IMR-90 (cell line): ENCODE measurements around the gene UCK2. TPM values are rescaled to one million over a fixed set of nuclear protein-coding genes. Genes with fewer than 3 reads are reported as not detected.

Experiments
- ATAC-seq: fragments of 200-7000 bp; cut with Tn5 transposase; 2 replicates; pipeline ENCODE4 v1.9.1; 2020; ENCODE audit warnings: low read depth, mild to moderate bottlenecking, moderate library complexity
- BruUV-seq: library from RNA; stranded (reverse); fragments of 400-500 nt; replicated peaks from 2 replicates; lab custom pipeline; 2021; lab: Mats Ljungman, UMichigan
- CTCF ChIA-PET: fragments of 300-600 bp; formaldehyde crosslinking; extraction: SDS; loops from one replicate; lab custom pipeline; 2021; ENCODE audit warnings: antibody characterized with exemption; lab: Yijun Ruan, JAX
- POLR2A ChIA-PET: fragments of 300-600 bp; sonication (Branson Sonifier 250); formaldehyde crosslinking; loops from one replicate; lab custom pipeline; 2022; ENCODE audit warnings: antibody characterized with exemption; ENCODE audit not compliant: unreplicated experiment; lab: Charles Lee
- DNase-seq: peaks from one replicate; pipeline ENCODE4 v3.0.0; 2013
- H2AFZ ChIP-seq: replicated peaks from 2 replicates; pipeline ENCODE3; 2013; ENCODE audit warnings: low read length, mild to moderate bottlenecking; ENCODE audit not compliant: poor library complexity
- H2AK5ac ChIP-seq: 2 replicates; pipeline ENCODE4 v1.6.1; 2013; ENCODE audit warnings: low read depth, low read length, inconsistent platforms
- H2AK9ac ChIP-seq: replicated peaks from 2 replicates; pipeline ENCODE3; 2013; ENCODE audit warnings: mild to moderate bottlenecking, low read depth, low read length, moderate library complexity; ENCODE audit not compliant: poor library complexity
- H2BK120ac ChIP-seq: 2 replicates; pipeline ENCODE4 v1.6.1; 2013; ENCODE audit warnings: low read depth, low read length, inconsistent platforms
- H2BK15ac ChIP-seq: 3 replicates; pipeline ENCODE4 v1.6.1; 2013; ENCODE audit warnings: low read depth, low read length, inconsistent platforms
- H2BK20ac ChIP-seq: 2 replicates; pipeline ENCODE4 v1.6.1; 2013; ENCODE audit warnings: low read depth, mild to moderate bottlenecking, inconsistent platforms, low read length, moderate library complexity
- H2BK5ac ChIP-seq: 2 replicates; pipeline ENCODE4 v1.6.1; 2013; ENCODE audit warnings: mild to moderate bottlenecking, low read depth, low read length, inconsistent platforms; ENCODE audit not compliant: poor library complexity, severe bottlenecking
- H3K14ac ChIP-seq: replicated peaks from 2 replicates; pipeline ENCODE4 v1.6.1; 2013; ENCODE audit warnings: low read depth, low read length, inconsistent platforms
- H3K18ac ChIP-seq: 2 replicates; pipeline ENCODE4 v1.6.1; 2013; ENCODE audit warnings: low read depth, low read length, control low read depth
- H3K23ac ChIP-seq: 2 replicates; pipeline ENCODE4 v1.6.1; 2013; ENCODE audit warnings: low read depth, low read length, inconsistent platforms
- H3K27ac ChIP-seq: 2 replicates; pipeline ENCODE4 v1.5.1; 2013; ENCODE audit warnings: mild to moderate bottlenecking, control low read depth, low read length; ENCODE audit not compliant: insufficient read depth
- H3K27me3 ChIP-seq: 2 replicates; pipeline ENCODE4 v1.6.1; 2013; ENCODE audit warnings: low read length; ENCODE audit not compliant: control insufficient read depth, insufficient read depth
- H3K36me3 ChIP-seq: 2 replicates; pipeline ENCODE4 v1.6.1; 2013; ENCODE audit warnings: low read length, mixed read lengths; ENCODE audit not compliant: control insufficient read depth, insufficient read depth
- H3K4ac ChIP-seq: 2 replicates; pipeline ENCODE4 v1.6.1; 2013; ENCODE audit warnings: low read depth, low read length, inconsistent platforms
- H3K4me1 ChIP-seq: 2 replicates; pipeline ENCODE4 v1.6.1; 2013; ENCODE audit warnings: low read length, mixed read lengths; ENCODE audit not compliant: control insufficient read depth, insufficient read depth
- H3K4me2 ChIP-seq: 2 replicates; pipeline ENCODE4 v1.6.1; 2013; ENCODE audit warnings: low read depth, mild to moderate bottlenecking, control low read depth, low read length, moderate library complexity
- H3K4me3 ChIP-seq: 2 replicates; pipeline ENCODE4 v1.5.1; 2013; ENCODE audit warnings: low read depth, mild to moderate bottlenecking, control low read depth, low read length, moderate library complexity; ENCODE audit not compliant: insufficient read depth
- H3K56ac ChIP-seq: 2 replicates; pipeline ENCODE4 v1.6.1; 2013; ENCODE audit warnings: low read length, inconsistent platforms; ENCODE audit not compliant: insufficient read depth; ENCODE audit errors: extremely low read depth
- H3K79me1 ChIP-seq, 2 experiments: 2 replicates each; pipeline ENCODE4 v1.6.1; 2013; ENCODE audit warnings: low read length in 2 of 2, inconsistent platforms in 1 of 2, low read depth in 1 of 2
- H3K9ac ChIP-seq: 2 replicates; pipeline ENCODE4 v1.6.1; 2013; ENCODE audit warnings: low read depth, low read length, control low read depth
- H3K9me1 ChIP-seq: 2 replicates; pipeline ENCODE4 v1.6.1; 2013; ENCODE audit warnings: low read length, inconsistent platforms; ENCODE audit not compliant: insufficient read depth
- H3K9me3 ChIP-seq: 2 replicates; pipeline ENCODE4 v1.6.1; 2013; ENCODE audit warnings: low read length; ENCODE audit not compliant: control insufficient read depth, insufficient read depth
- H4K20me1 ChIP-seq: 2 replicates; pipeline ENCODE4 v1.6.1; 2013; ENCODE audit warnings: low read length, inconsistent platforms; ENCODE audit not compliant: insufficient read depth
- H4K5ac ChIP-seq: 2 replicates; pipeline ENCODE4 v1.6.1; 2013; ENCODE audit warnings: mild to moderate bottlenecking, low read depth, low read length, control low read depth
- H4K8ac ChIP-seq, 2 experiments: 2 replicates each; pipeline ENCODE4 v1.6.1; 2013; ENCODE audit warnings: low read depth in 2 of 2, low read length in 2 of 2, control low read depth in 1 of 2, inconsistent platforms in 1 of 2
- H4K91ac ChIP-seq: 2 replicates; pipeline ENCODE4 v1.6.1; 2013; ENCODE audit warnings: low read depth, low read length, inconsistent platforms; ENCODE audit not compliant: insufficient read depth
- BHLHE40 ChIP-seq: fragments of 150-350 bp; IDR thresholded peaks from 2 replicates; pipeline ENCODE4 v1.6.1; 2016; ENCODE audit warnings: mild to moderate bottlenecking, low read depth, low read length
- CHD1 ChIP-seq: IDR thresholded peaks from 2 replicates; pipeline ENCODE4 v1.6.1; 2012; ENCODE audit warnings: low read depth, low read length, improper control_type of control experiment
- CTCF ChIP-seq: conservative IDR thresholded peaks from 2 replicates; pipeline ENCODE4 v1.5.1; 2012; ENCODE audit warnings: mild to moderate bottlenecking, low read depth, low read length, improper control_type of control experiment
- ELK1 ChIP-seq: fragments of 150-350 bp; IDR thresholded peaks from 2 replicates; pipeline ENCODE4 v1.6.1; 2016; ENCODE audit warnings: low read depth, mild to moderate bottlenecking, low read length, moderate library complexity, borderline replicate concordance
- MAFK ChIP-seq: IDR thresholded peaks from 2 replicates; pipeline ENCODE4 v1.6.1; 2012; ENCODE audit warnings: low read depth, low read length, improper control_type of control experiment
- MAZ ChIP-seq: IDR thresholded peaks from 2 replicates; pipeline ENCODE4 v1.6.1; 2012; ENCODE audit warnings: low read depth, mild to moderate bottlenecking, low read length, improper control_type of control experiment, moderate library complexity, borderline replicate concordance
- NFE2L2 ChIP-seq: fragments of 150-350 bp; IDR thresholded peaks from 2 replicates; pipeline ENCODE4 v1.6.1; 2016; ENCODE audit warnings: low read depth, mild to moderate bottlenecking, low read length
- POLR2A ChIP-seq: IDR thresholded peaks from 2 replicates; pipeline ENCODE4 v1.6.1; 2012; ENCODE audit warnings: mild to moderate bottlenecking, low read depth, low read length
- RAD21 ChIP-seq: IDR thresholded peaks from 2 replicates; pipeline ENCODE4 v1.6.1; 2012; ENCODE audit warnings: low read length, improper control_type of control experiment
- RCOR1 ChIP-seq: IDR thresholded peaks from 2 replicates; pipeline ENCODE4 v1.6.1; 2012; ENCODE audit warnings: mild to moderate bottlenecking, low read length, improper control_type of control experiment; ENCODE audit not compliant: insufficient replicate concordance
- RFX5 ChIP-seq: IDR thresholded peaks from 2 replicates; pipeline ENCODE4 v1.8.0; 2012; ENCODE audit warnings: low read depth, mild to moderate bottlenecking, low read length, moderate library complexity
- SMC3 ChIP-seq: fragments of 150-350 bp; IDR thresholded peaks from 2 replicates; pipeline ENCODE4 v1.6.1; 2016; ENCODE audit warnings: low read depth, mild to moderate bottlenecking, antibody characterized with exemption, low read length, moderate library complexity
- USF2 ChIP-seq: fragments of 150-350 bp; IDR thresholded peaks from 2 replicates; pipeline ENCODE4 v1.6.1; 2017; ENCODE audit warnings: mild to moderate bottlenecking, antibody characterized with exemption, low read length, low read depth
- WGBS, 2 experiments: methylation state at CpG; one replicate each; pipeline versions ENCODE4 v1.1.5 to v1.1.7; 2013; ENCODE audit warnings: missing lambda C conversion rate in 2 of 2; ENCODE audit not compliant: insufficient read length in 1 of 2; ENCODE audit errors: extremely low coverage in 2 of 2; 5-methylcytosine and 5-hydroxymethylcytosine counted together
- dilution Hi-C: fragments of 300-500 bp; cut with HindIII; formaldehyde crosslinking; loops from one replicate; pipeline ENCODE4 v1.14.3; 2018; ENCODE audit warnings: low sequenced_read_pairs; ENCODE audit not compliant: unreplicated experiment
- in situ Hi-C: fragments of 300-500 bp; cut with MboI; formaldehyde crosslinking; loops from 3 replicates; pipeline ENCODE4 v1.14.3; 2019; ENCODE audit warnings: low sequenced_read_pairs, inconsistent platforms, mixed read lengths
- intact Hi-C: fragments of 100-400 bp; cut with micrococcal nuclease; formaldehyde crosslinking; loops from 2 replicates; pipeline ENCODE4 v1.10.0; 2022
- polyA plus RNA-seq, 3 experiments: library from polyadenylated mRNA; depleted of rRNA; stranded (reverse); fragments of >200 nt; gene quantifications; 2 replicates each; pipeline ENCODE4 v1.2.3, GENCODE V29; 2012; ENCODE audit warnings: low replicate concordance in 1 of 3
- total RNA-seq: library from RNA; depleted of rRNA; stranded (reverse); fragments of >200 nt; gene quantifications from 2 replicates; pipeline ENCODE4 v1.2.3, GENCODE V29; 2012

Gene UCK2
- total and polyA plus RNA-seq, 2 of the 4 experiments (the other 2 are of a cell fraction): 83.0 to 87.8 TPM

GRCh38 chr1:165828669-165829329 is 1.4 kb downstream of the UCK2 start:
- H3K36me3 ChIP-seq: no peaks in the 10 kb centered on the region
- peak overlapping the region; percentile 91 for H4K91ac ChIP-seq
- POLR2A ChIA-PET: interaction anchor here (1.4 kb wide), 1 partner anchor 75 kb away, joined by 3 read pairs; no protein-coding TSS in a partner anchor
- peak overlapping the region; percentile 88 for H3K4me2 ChIP-seq
- DNase-seq (peak; percentile 90), ATAC-seq (peak; percentile 58)
- 0% methylated on average over 5 of the region's 19 CpGs; no CpG with 5 or more reads in 1 of the 2 experiments for WGBS, 2 experiments
- BruUV-seq: no TSS peak
- peak overlapping the region; percentile 85 for H3K27ac ChIP-seq
- H3K79me1 ChIP-seq: peaks cover 3 to 25% of the 10 kb centered on the region in 2 experiments; a peak in 3 of 4 replicates
- intact Hi-C loops: loop anchor here (1.0 to 10.0 kb wide), 6 partner anchors 59 to 226 kb away; partner anchors contain the start of gene MGST3
- peak overlapping the region; percentile 58 for H2BK120ac ChIP-seq
- H3K14ac ChIP-seq: peak overlapping the region; percentile 89
- H3K9me1 ChIP-seq: peaks cover 8% of the 10 kb centered on the region
- in situ Hi-C loops: no loop called here
- H3K23ac ChIP-seq: peak overlapping the region; percentile 97
- peak overlapping the region; percentile 79 for H2AK5ac ChIP-seq
- H2BK20ac ChIP-seq: 0 out of 2 replicates have a peak overlapping the region, but pooled peaks have one; percentile 6
- H4K20me1 ChIP-seq: peaks cover 29% of the 10 kb centered on the region
- dilution Hi-C loops: no loop called here
- H4K8ac ChIP-seq: peak overlapping the region; percentile 76 to 78
- CTCF ChIA-PET: interaction anchor here (0.7 to 1.0 kb wide), 3 partner anchors 21 to 77 kb away, joined by 3 to 4 read pairs (median 3); no protein-coding TSS in a partner anchor
- 0 out of 2 replicates have a peak overlapping the region, but pooled peaks have one; percentile 13 for H3K18ac ChIP-seq
- peak overlapping the region; percentile 88 for H3K4ac ChIP-seq
- peak overlapping the region; percentile 93 for H3K4me3 ChIP-seq
- no peaks in the 10 kb centered on the region for H3K27me3 ChIP-seq
- H2BK15ac ChIP-seq: peak overlapping the region; percentile 78; the same call in 2 of the 3 replicates
- H3K4me1 ChIP-seq: peaks cover 6% of the 10 kb centered on the region
- H2AFZ ChIP-seq: peak overlapping the region; percentile 93
- H3K9me3 ChIP-seq: no peaks in the 10 kb centered on the region
- H2AK9ac ChIP-seq: peak overlapping the region; percentile 95
- peak overlapping the region; percentile 66 for H2BK5ac ChIP-seq
- H3K56ac ChIP-seq: peak overlapping the region; percentile 69
- peak overlapping the region; percentile 6; the same call in 1 of the 2 replicates for H4K5ac ChIP-seq
- peak overlapping the region; percentile 84 for H3K9ac ChIP-seq
- TF ChIP-seq RFX5: no peak
- TF ChIP-seq MAZ: peak; percentile 36; the same call in 1 of the 2 replicates
- TF ChIP-seq ELK1: no peak
- peak; percentile 73; the same call in 1 of the 2 replicates for TF ChIP-seq POLR2A
- 0 out of 2 replicates have a peak, but pooled peaks have one; percentile 17 for TF ChIP-seq SMC3
- TF ChIP-seq MAFK: no peak
- peak; percentile 37 for TF ChIP-seq RAD21
- no peak for TF ChIP-seq NFE2L2
- peak; percentile 14 for TF ChIP-seq RCOR1
- no peak for TF ChIP-seq CTCF
- no peak; the same call in 1 of the 2 replicates for TF ChIP-seq CHD1
- TF ChIP-seq BHLHE40: no peak
- TF ChIP-seq USF2: no peak
